Parathyroid adenoma (tissue), 2 donors: ENCODE results near the gene ZNF200.

Experiments
- H2AFZ ChIP-seq: fragments of 300-600 bp; sonication (generic); one replicate; pipeline ENCODE4 v1.7.0; 2017; ENCODE audit warnings: antibody characterized with exemption, mild to moderate bottlenecking
- H3K27ac ChIP-seq: fragments of 300-600 bp; sonication (generic); one replicate; pipeline ENCODE4 v1.7.0; 2017
- H3K27me3 ChIP-seq: fragments of 300-600 bp; sonication (generic); one replicate; pipeline ENCODE4 v1.7.0; 2017; ENCODE audit warnings: low read length; ENCODE audit not compliant: control insufficient read depth, insufficient read depth
- H3K36me3 ChIP-seq: fragments of 300-600 bp; sonication (generic); one replicate; pipeline ENCODE4 v1.7.0; 2017; ENCODE audit warnings: low read length; ENCODE audit not compliant: control insufficient read depth, insufficient read depth
- H3K4me1 ChIP-seq: fragments of 300-600 bp; sonication (generic); one replicate; pipeline ENCODE4 v1.7.0; 2017; ENCODE audit warnings: control low read depth
- H3K4me2 ChIP-seq: fragments of 300-600 bp; sonication (generic); one replicate; pipeline ENCODE4 v1.7.0; 2017; ENCODE audit warnings: low read length
- H3K4me3 ChIP-seq: fragments of 300-600 bp; sonication (generic); one replicate; pipeline ENCODE4 v1.7.0; 2017; ENCODE audit warnings: low read depth, low read length
- H3K79me2 ChIP-seq: fragments of 300-600 bp; sonication (generic); one replicate; pipeline ENCODE4 v1.7.0; 2017; ENCODE audit warnings: control low read depth
- H3K9ac ChIP-seq: fragments of 300-600 bp; sonication (generic); one replicate; pipeline ENCODE4 v1.7.0; 2017; ENCODE audit warnings: mild to moderate bottlenecking
- H3K9me3 ChIP-seq: fragments of 300-600 bp; sonication (generic); one replicate; pipeline ENCODE4 v1.7.0; 2017; ENCODE audit warnings: low read length; ENCODE audit not compliant: control insufficient read depth
- CTCF ChIP-seq: fragments of 300-600 bp; sonication (generic); IDR thresholded peaks from one replicate; pipeline ENCODE4 v1.7.0; 2017; ENCODE audit warnings: antibody characterized with exemption, mild to moderate bottlenecking
- donor health status: primary hyperparathyroidism.

Gene ZNF200

DNA sequence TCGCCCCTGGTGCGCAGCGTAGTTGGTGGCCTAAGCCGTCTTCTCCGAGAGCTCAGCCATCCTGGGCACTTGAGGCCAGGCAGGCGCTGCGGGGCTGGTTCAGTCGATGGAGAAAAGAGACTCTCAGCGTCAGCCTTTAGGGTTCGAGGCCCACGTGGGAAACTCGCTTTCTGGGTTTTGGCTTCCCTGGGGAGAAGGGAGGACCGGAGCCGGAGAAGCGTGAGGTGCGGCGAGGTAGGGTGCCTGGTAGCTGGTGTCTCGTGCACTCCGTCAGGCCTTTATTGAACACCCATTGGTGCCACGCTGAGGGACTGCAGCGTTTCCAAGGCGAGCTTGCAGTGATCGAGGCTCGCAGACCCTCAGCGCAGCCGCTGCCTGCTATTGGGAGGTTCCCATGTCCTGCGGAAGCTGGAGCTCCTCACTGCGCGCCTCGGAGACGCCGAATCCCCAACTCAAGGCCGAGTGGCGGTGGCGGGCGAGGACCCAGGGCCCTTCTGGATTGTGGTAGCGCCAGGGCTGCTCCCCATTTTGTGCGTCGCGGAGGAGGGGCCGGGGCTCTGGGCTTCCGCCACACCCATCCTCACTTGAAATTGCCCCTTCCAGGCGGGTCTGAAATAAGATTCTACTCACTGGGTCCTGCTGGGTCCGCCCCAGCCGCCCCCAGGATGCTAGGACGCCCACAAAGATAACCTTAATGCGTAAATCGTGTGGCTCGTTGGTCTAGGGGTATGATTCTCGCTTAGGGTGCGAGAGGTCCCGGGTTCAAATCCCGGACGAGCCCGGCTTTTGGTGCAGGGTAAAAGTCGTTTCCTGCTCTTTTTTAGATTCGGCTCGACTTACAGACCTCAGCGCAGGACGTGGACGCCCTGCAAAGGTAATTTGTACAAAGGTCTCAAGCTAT lies 45.8 kb downstream of the ZNF200 start:
- H2AFZ ChIP-seq = no peak overlapping the region
- TF ChIP-seq CTCF = no peak
- peak overlapping the region; percentile 60 for H3K4me2 ChIP-seq
- no peaks in the 10 kb centered on the region for H3K9me3 ChIP-seq
- H3K27me3 ChIP-seq = no peaks in the 10 kb centered on the region
- no peaks in the 10 kb centered on the region for H3K4me1 ChIP-seq
- peak overlapping the region; percentile 53 for H3K4me3 ChIP-seq
- H3K9ac ChIP-seq = no peak overlapping the region
- no peaks in the 10 kb centered on the region for H3K79me2 ChIP-seq
- no peak overlapping the region for H3K27ac ChIP-seq
- no peaks in the 10 kb centered on the region for H3K36me3 ChIP-seq

DNA sequence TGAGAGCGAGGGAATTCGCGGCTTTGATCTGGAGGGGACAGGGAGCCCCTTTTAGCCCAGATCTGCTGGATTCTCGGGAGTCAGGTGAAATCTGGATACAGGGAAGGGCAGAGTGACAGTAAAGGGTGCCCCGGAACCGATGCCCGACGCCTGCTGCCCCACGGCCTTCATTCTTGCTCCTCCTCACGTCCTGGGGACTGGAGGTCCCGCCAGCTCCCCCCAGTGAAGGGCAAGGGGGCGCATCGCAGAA lies 46.4 kb downstream of the ZNF200 start:
- no peaks in the 10 kb centered on the region for H3K4me1 ChIP-seq
- H3K4me2 ChIP-seq = peak overlapping the region; percentile 60
- peak overlapping the region; percentile 53 for H3K4me3 ChIP-seq
- TF ChIP-seq CTCF = no peak
- no peak overlapping the region for H3K27ac ChIP-seq
- H3K27me3 ChIP-seq = peaks cover 2% of the 10 kb centered on the region
- H3K9ac ChIP-seq = no peak overlapping the region
- no peaks in the 10 kb centered on the region for H3K36me3 ChIP-seq
- no peaks in the 10 kb centered on the region for H3K79me2 ChIP-seq
- H3K9me3 ChIP-seq = no peaks in the 10 kb centered on the region
- no peak overlapping the region for H2AFZ ChIP-seq

DNA sequence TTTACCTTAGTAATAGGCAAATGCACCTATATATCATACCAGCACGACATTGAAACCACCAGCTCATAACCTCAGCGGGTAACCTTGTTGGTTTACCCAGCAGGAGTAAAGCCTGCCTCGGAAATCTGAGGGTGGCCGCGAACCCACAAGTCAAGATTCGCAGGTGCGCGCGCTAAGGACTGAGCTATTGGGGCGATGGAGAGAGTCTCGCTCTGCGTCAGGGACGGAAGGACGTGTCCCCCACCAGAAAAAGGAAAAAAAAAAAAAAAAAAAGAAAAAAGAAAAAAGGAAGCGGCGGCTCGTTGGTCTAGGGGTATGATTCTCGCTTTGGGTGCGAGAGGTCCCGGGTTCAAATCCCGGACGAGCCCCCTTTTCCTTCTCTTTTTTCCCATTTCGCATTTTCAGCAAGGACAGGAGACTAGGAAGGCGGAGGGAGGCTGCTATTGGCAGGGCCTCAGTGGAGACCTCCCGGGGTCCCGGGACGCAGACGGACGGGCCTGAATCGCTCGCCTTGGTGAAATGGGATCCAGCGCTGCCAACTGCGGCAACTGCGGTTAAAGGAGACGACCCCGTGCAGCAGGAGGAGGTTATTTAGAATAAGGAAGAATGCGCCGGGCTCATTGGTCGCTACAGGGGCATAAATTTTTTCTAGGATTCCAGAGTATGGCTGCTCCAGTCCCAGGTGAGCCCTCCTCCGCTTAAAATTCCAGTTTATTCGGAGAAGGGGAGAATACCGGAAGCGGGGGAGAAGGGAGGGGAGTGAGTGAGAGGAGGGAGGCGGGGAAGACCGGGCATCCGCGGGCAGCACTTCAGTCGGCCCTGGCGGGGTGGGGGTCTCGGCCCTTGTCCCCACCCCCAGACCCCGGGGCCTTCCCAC lies 46.9 kb downstream of the ZNF200 start, which contains the start of gene OR1F1:
TSS of gene OR1F1 (plus strand) at position 407 of the 877 bp plus-strand sequence.
- Histone ChIP-seq H3K9ac (no peak within 1 kb of the TSS), H3K79me2 (no peaks in the 10 kb centered on the region), H3K4me3 (peak within 1 kb of the TSS; percentile 53), H3K36me3 (no peaks in the 10 kb centered on the region), H3K27me3 (peaks cover 3% of the 10 kb centered on the region), H3K9me3 (no peaks in the 10 kb centered on the region), H3K4me2 (peak within 1 kb of the TSS; percentile 60), H3K4me1 (no peaks in the 10 kb centered on the region), H2AFZ (no peak within 1 kb of the TSS), H3K27ac (no peak within 1 kb of the TSS)
- no peak for TF ChIP-seq CTCF

- H3K27ac ChIP-seq = no peak overlapping the region
- no peak overlapping the region for H3K4me2 ChIP-seq
- no peaks in the 10 kb centered on the region for H3K36me3 ChIP-seq
- no peaks in the 10 kb centered on the region for H3K4me1 ChIP-seq
- H3K9ac ChIP-seq = no peak overlapping the region
- no peak overlapping the region for H2AFZ ChIP-seq
- peaks cover 3% of the 10 kb centered on the region for H3K27me3 ChIP-seq
- no peak for TF ChIP-seq CTCF
- no peaks in the 10 kb centered on the region for H3K79me2 ChIP-seq
- no peaks in the 10 kb centered on the region for H3K9me3 ChIP-seq
- no peak overlapping the region for H3K4me3 ChIP-seq
Observed at GRCh38 chr16:3186946-3187690, 47.8 kb downstream of the ZNF200 start.
